ENCODE data around the gene FBF1.

FBF1 gene

DNA sequence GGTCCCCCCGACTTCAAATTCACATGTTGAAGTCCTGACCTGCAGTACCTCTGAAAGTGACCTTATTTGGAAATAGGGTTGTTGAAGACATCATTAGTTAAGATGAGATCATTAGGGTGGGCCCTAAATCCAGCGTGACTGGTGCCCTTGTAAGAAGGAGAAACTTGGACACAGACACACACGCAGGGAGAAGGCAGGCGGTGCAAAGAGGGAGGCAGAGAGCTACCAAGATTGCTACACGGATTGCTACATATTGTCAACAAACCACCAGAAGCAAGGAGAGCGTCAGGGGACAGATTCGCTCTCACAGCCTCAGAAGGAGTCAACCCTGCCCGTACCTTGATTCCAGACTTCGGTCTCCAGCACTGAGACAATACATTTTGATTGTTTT, 78.9 kb downstream of the FBF1 start:
- TF ChIP-seq, protein P1, sequence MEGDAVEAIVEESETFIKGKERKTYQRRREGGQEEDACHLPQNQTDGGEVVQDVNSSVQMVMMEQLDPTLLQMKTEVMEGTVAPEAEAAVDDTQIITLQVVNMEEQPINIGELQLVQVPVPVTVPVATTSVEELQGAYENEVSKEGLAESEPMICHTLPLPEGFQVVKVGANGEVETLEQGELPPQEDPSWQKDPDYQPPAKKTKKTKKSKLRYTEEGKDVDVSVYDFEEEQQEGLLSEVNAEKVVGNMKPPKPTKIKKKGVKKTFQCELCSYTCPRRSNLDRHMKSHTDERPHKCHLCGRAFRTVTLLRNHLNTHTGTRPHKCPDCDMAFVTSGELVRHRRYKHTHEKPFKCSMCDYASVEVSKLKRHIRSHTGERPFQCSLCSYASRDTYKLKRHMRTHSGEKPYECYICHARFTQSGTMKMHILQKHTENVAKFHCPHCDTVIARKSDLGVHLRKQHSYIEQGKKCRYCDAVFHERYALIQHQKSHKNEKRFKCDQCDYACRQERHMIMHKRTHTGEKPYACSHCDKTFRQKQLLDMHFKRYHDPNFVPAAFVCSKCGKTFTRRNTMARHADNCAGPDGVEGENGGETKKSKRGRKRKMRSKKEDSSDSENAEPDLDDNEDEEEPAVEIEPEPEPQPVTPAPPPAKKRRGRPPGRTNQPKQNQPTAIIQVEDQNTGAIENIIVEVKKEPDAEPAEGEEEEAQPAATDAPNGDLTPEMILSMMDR (IDR thresholded peaks at IDR 0.05; ENCODE audit: extremely low read depth, insufficient read depth, missing control alignments) = no peak
- in situ Hi-C loops (cut with MboI; ENCODE audit: low pct_unique_long_range_greater_than_20kb, low sequenced_read_pairs, unreplicated experiment) = no loop called here
- DNase-seq (ENCODE audit: low spot score) = no peak

All from GM13977 (cell line).